PC-3 (cell line): ENCODE results near the gene PPA1.

Experiments
- CTCF ChIP-seq: fragments of 300-600 bp; sonication (generic); conservative IDR thresholded peaks from 2 replicates; pipeline ENCODE4 v1.5.1; 2017; ENCODE audit warnings: antibody characterized with exemption, low read depth, mild to moderate bottlenecking, low read length
- EZH2phosphoT487 ChIP-seq: fragments of 300-600 bp; sonication (generic); IDR thresholded peaks from 2 replicates; pipeline ENCODE4 v1.6.1; 2018; ENCODE audit warnings: mild to moderate bottlenecking, antibody characterized with exemption, low read length, borderline replicate concordance

- TF ChIP-seq CTCF (no peak), EZH2phosphoT487 (no peak)
Measured at GRCh38 chr10:70186090-70186489, 47.1 kb downstream of the PPA1 start.
